ENCODE measurements around the gene UBE2Z. TPM values are rescaled to one million over a fixed set of nuclear protein-coding genes. Genes with fewer than 3 reads are reported as not detected.

The UBE2Z gene
- total and polyA plus RNA-seq, 9 of the 15 experiments (the other 6 are each of a cell fraction or from before 2014, with no cell fraction given) = 11.8 to 89.0 (median 38.2) TPM

GRCh38 chr17:48908047-48908843, at the start of gene UBE2Z (continued):
- TF ChIP-seq ZNF449 (CRISPR knock-in tag; IDR thresholded peaks at IDR 0.05) = no peak
- no peak for TF ChIP-seq SLC30A9 (CRISPR knock-in tag; IDR thresholded peaks at IDR 0.05)
- TF ChIP-seq POLR2A (conservative IDR thresholded peaks at IDR 0.05) = peak; percentile 92
- TF ChIP-seq ZC3H8 (IDR thresholded peaks at IDR 0.05) = no peak
- no peak for TF ChIP-seq ZNF707 (CRISPR knock-in tag; conservative IDR thresholded peaks at IDR 0.05)
- no peak for TF ChIP-seq ZNF280B (CRISPR knock-in tag; IDR thresholded peaks at IDR 0.05)
- TF ChIP-seq PTRF (tag; IDR thresholded peaks at IDR 0.05) = no peak
- TF ChIP-seq JUNB (CRISPR knock-in tag; conservative IDR thresholded peaks at IDR 0.05) = no peak
- peak; percentile 65; the same call in 1 of the 2 replicates for TF ChIP-seq SMARCE1 (IDR thresholded peaks at IDR 0.05)
- TF ChIP-seq ZKSCAN3 (CRISPR knock-in tag; IDR thresholded peaks at IDR 0.05) = no peak
- TF ChIP-seq MEF2D (tag; conservative IDR thresholded peaks at IDR 0.05; ENCODE audit: low read depth) = no peak
- TF ChIP-seq, protein P1, sequence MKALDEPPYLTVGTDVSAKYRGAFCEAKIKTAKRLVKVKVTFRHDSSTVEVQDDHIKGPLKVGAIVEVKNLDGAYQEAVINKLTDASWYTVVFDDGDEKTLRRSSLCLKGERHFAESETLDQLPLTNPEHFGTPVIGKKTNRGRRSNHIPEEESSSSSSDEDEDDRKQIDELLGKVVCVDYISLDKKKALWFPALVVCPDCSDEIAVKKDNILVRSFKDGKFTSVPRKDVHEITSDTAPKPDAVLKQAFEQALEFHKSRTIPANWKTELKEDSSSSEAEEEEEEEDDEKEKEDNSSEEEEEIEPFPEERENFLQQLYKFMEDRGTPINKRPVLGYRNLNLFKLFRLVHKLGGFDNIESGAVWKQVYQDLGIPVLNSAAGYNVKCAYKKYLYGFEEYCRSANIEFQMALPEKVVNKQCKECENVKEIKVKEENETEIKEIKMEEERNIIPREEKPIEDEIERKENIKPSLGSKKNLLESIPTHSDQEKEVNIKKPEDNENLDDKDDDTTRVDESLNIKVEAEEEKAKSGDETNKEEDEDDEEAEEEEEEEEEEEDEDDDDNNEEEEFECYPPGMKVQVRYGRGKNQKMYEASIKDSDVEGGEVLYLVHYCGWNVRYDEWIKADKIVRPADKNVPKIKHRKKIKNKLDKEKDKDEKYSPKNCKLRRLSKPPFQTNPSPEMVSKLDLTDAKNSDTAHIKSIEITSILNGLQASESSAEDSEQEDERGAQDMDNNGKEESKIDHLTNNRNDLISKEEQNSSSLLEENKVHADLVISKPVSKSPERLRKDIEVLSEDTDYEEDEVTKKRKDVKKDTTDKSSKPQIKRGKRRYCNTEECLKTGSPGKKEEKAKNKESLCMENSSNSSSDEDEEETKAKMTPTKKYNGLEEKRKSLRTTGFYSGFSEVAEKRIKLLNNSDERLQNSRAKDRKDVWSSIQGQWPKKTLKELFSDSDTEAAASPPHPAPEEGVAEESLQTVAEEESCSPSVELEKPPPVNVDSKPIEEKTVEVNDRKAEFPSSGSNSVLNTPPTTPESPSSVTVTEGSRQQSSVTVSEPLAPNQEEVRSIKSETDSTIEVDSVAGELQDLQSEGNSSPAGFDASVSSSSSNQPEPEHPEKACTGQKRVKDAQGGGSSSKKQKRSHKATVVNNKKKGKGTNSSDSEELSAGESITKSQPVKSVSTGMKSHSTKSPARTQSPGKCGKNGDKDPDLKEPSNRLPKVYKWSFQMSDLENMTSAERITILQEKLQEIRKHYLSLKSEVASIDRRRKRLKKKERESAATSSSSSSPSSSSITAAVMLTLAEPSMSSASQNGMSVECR (CRISPR knock-in tag; IDR thresholded peaks at IDR 0.05) = peak; percentile 75
- TF ChIP-seq ERF (CRISPR knock-in tag; IDR thresholded peaks at IDR 0.05) = peak; percentile 70; the same call in 1 of the 2 replicates
- TF ChIP-seq RBM14 (IDR thresholded peaks at IDR 0.05; ENCODE audit: borderline replicate concordance, insufficient read depth, low read depth, low read length) = no peak
- TF ChIP-seq MTA1 (IDR thresholded peaks at IDR 0.05; ENCODE audit: borderline replicate concordance) = peak; percentile 65; the same call in 1 of the 2 replicates
- peak in 1 of 2 experiments; percentile 85; a peak in 1 of 4 replicates for TF ChIP-seq BCLAF1 (IDR thresholded peaks at IDR 0.05; ENCODE audit: borderline replicate concordance in 1 of 2, control insufficient read depth in 1 of 2, low read depth in 2 of 2, low read length in 1 of 2)
